ENCODE results near the gene SMIM24.

The SMIM24 gene

DNA sequence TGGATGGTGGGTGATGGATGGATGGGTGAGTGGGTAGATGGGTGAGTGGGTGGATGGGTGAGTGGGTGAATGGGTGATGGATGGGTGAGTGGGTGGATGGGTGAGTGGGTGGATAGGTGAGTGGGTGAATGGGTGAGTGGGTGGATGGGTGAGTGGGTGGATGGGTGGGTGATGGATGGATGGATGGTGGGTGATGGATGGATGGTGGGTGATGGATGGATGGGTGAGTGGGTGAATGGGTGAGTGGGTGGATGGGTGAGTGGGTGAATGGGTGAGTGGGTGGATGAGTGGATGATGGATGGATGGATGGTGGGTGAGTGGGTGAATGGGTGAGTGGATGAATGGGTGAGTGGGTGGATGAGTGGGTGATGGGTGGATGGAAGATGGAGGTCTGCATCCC is 2.8 kb downstream of the SMIM24 start:
- no peaks in the 10 kb centered on the region for H3K9me2 ChIP-seq (replicated peaks; ENCODE audit: insufficient read depth, low read length)
- no peaks in the 10 kb centered on the region for H3K9me3 ChIP-seq (replicated peaks; ENCODE audit: insufficient read depth, low read length)
- no peak for DNase-seq
- no peaks in the 10 kb centered on the region for H3K36me3 ChIP-seq (replicated peaks; ENCODE audit: insufficient read depth, low read length)
- no peaks in the 10 kb centered on the region for H4K20me1 ChIP-seq (ENCODE audit: insufficient read depth, low read length)
- no peak overlapping the region for H3K27ac ChIP-seq (ENCODE audit: low read length)
- no peak overlapping the region for H3K4me3 ChIP-seq (ENCODE audit: low read length)
- no peaks in the 10 kb centered on the region for H3F3A ChIP-seq (ENCODE audit: insufficient read depth, low read length)
- no peak overlapping the region for H3K4me2 ChIP-seq (ENCODE audit: low read depth, low read length)
- peaks cover 78% of the 10 kb centered on the region for H3K27me3 ChIP-seq (replicated peaks; ENCODE audit: insufficient read depth, low read length)
- no peak overlapping the region for H2AFZ ChIP-seq (ENCODE audit: low read length)
- no peaks in the 10 kb centered on the region for H3K79me2 ChIP-seq (ENCODE audit: low read length)
- H3K9ac ChIP-seq (ENCODE audit: low read length) = no peak overlapping the region
- no peaks in the 10 kb centered on the region for H3K4me1 ChIP-seq (ENCODE audit: low read length)
- TF ChIP-seq EZH2 (optimal IDR thresholded peaks at IDR 0.05; ENCODE audit: low read depth, low read length) = no peak
- no peak for TF ChIP-seq CTCF (IDR thresholded peaks at IDR 0.05; ENCODE audit: low read length)
- TF ChIP-seq EZH2phosphoT487 (IDR thresholded peaks at IDR 0.05; ENCODE audit: low read length) = no peak

GRCh38 chr19:3476830-3477229 is 3.5 kb downstream of the SMIM24 start:
- no peaks in the 10 kb centered on the region for H4K20me1 ChIP-seq (ENCODE audit: insufficient read depth, low read length)
- H3K79me2 ChIP-seq (ENCODE audit: low read length) = no peaks in the 10 kb centered on the region
- no peaks in the 10 kb centered on the region for H3F3A ChIP-seq (ENCODE audit: insufficient read depth, low read length)
- H3K9ac ChIP-seq (ENCODE audit: low read length) = no peak overlapping the region
- H3K9me3 ChIP-seq (replicated peaks; ENCODE audit: insufficient read depth, low read length) = no peaks in the 10 kb centered on the region
- H3K27ac ChIP-seq (ENCODE audit: low read length) = no peak overlapping the region
- H3K4me1 ChIP-seq (ENCODE audit: low read length) = no peaks in the 10 kb centered on the region
- no peak for DNase-seq
- no peaks in the 10 kb centered on the region for H3K36me3 ChIP-seq (replicated peaks; ENCODE audit: insufficient read depth, low read length)
- peaks cover 73% of the 10 kb centered on the region for H3K27me3 ChIP-seq (replicated peaks; ENCODE audit: insufficient read depth, low read length)
- H3K4me3 ChIP-seq (ENCODE audit: low read length) = no peak overlapping the region
- no peak for TF ChIP-seq EZH2phosphoT487 (IDR thresholded peaks at IDR 0.05; ENCODE audit: low read length)
- TF ChIP-seq CTCF (IDR thresholded peaks at IDR 0.05; ENCODE audit: low read length) = no peak
- TF ChIP-seq EZH2 (optimal IDR thresholded peaks at IDR 0.05; ENCODE audit: low read depth, low read length) = no peak
- H2AFZ ChIP-seq (ENCODE audit: low read length) = no peak overlapping the region
- H3K4me2 ChIP-seq (ENCODE audit: low read depth, low read length) = no peak overlapping the region
- H3K9me2 ChIP-seq (replicated peaks; ENCODE audit: insufficient read depth, low read length) = no peaks in the 10 kb centered on the region

GRCh38 chr19:3475449-3475848 is 4.9 kb downstream of the SMIM24 start:
- Histone ChIP-seq H2AFZ (ENCODE audit: low read length) (no peak overlapping the region), H3K9me2 (replicated peaks; ENCODE audit: insufficient read depth, low read length) (no peaks in the 10 kb centered on the region), H3F3A (ENCODE audit: insufficient read depth, low read length) (no peaks in the 10 kb centered on the region), H3K79me2 (ENCODE audit: low read length) (no peaks in the 10 kb centered on the region), H3K4me3 (ENCODE audit: low read length) (no peak overlapping the region), H3K36me3 (replicated peaks; ENCODE audit: insufficient read depth, low read length) (no peaks in the 10 kb centered on the region), H3K4me2 (ENCODE audit: low read depth, low read length) (no peak overlapping the region), H4K20me1 (ENCODE audit: insufficient read depth, low read length) (no peaks in the 10 kb centered on the region), H3K27ac (ENCODE audit: low read length) (no peak overlapping the region), H3K9me3 (replicated peaks; ENCODE audit: insufficient read depth, low read length) (no peaks in the 10 kb centered on the region), H3K27me3 (replicated peaks; ENCODE audit: insufficient read depth, low read length) (peaks cover 70% of the 10 kb centered on the region), H3K4me1 (ENCODE audit: low read length) (no peaks in the 10 kb centered on the region), H3K9ac (ENCODE audit: low read length) (no peak overlapping the region)
- TF ChIP-seq EZH2phosphoT487 (IDR thresholded peaks at IDR 0.05; ENCODE audit: low read length) = no peak
- DNase-seq = no peak

- DNase-seq = no peak
- Histone ChIP-seq H3K9ac (ENCODE audit: low read length) (no peak overlapping the region), H3K27ac (ENCODE audit: low read length) (no peak overlapping the region), H4K20me1 (ENCODE audit: insufficient read depth, low read length) (no peaks in the 10 kb centered on the region), H3K9me2 (replicated peaks; ENCODE audit: insufficient read depth, low read length) (no peaks in the 10 kb centered on the region), H3K9me3 (replicated peaks; ENCODE audit: insufficient read depth, low read length) (no peaks in the 10 kb centered on the region), H2AFZ (ENCODE audit: low read length) (no peak overlapping the region), H3K4me1 (ENCODE audit: low read length) (no peaks in the 10 kb centered on the region), H3K4me2 (ENCODE audit: low read depth, low read length) (no peak overlapping the region), H3K36me3 (replicated peaks; ENCODE audit: insufficient read depth, low read length) (no peaks in the 10 kb centered on the region), H3K4me3 (ENCODE audit: low read length) (no peak overlapping the region), H3K27me3 (replicated peaks; ENCODE audit: insufficient read depth, low read length) (peaks cover 70% of the 10 kb centered on the region), H3K79me2 (ENCODE audit: low read length) (no peaks in the 10 kb centered on the region), H3F3A (ENCODE audit: insufficient read depth, low read length) (no peaks in the 10 kb centered on the region)
- TF ChIP-seq EZH2phosphoT487 (IDR thresholded peaks at IDR 0.05; ENCODE audit: low read length) = no peak
- no peak for TF ChIP-seq EZH2 (optimal IDR thresholded peaks at IDR 0.05; ENCODE audit: low read depth, low read length)
- TF ChIP-seq CTCF (IDR thresholded peaks at IDR 0.05; ENCODE audit: low read length) = no peak
Observed at GRCh38 chr19:3474614-3475013, 5.7 kb downstream of the SMIM24 start.
